GM12878 (cell line): ENCODE results near the gene ATP5PO. TPM values are rescaled to one million over a fixed set of nuclear protein-coding genes. Genes with fewer than 3 reads are reported as not detected.

Source experiments
- ATAC-seq: fragments of 200-7000 bp; cut with Tn5 transposase; 3 replicates; pipeline ENCODE4 v1.9.1; 2020; ENCODE audit warnings: mild to moderate bottlenecking, moderate library complexity
- BruUV-seq: library from RNA; stranded (reverse); fragments of 400-500 nt; replicated peaks from 2 replicates; lab custom pipeline; 2021; lab: Mats Ljungman, UMichigan
- CTCF ChIA-PET: fragments of 300-600 bp; sonication (Branson Sonifier 250); formaldehyde crosslinking; extraction: SDS; loops from one replicate; lab custom pipeline; 2021; ENCODE audit warnings: inconsistent platforms; lab: Yijun Ruan, JAX
- POLR2A ChIA-PET: fragments of 350-600 bp; formaldehyde crosslinking; extraction: SDS; loops from one replicate; lab custom pipeline; 2021; ENCODE audit warnings: inconsistent platforms; lab: Charles Lee
- RAD21 ChIA-PET: fragments of 300-600 bp; sonication (Branson Sonifier 250); formaldehyde crosslinking; loops from one replicate; lab custom pipeline; 2023; ENCODE audit warnings: antibody characterized with exemption; ENCODE audit not compliant: unreplicated experiment; lab: Charles Lee
- SMC1A ChIA-PET: fragments of 300-600 bp; sonication (Branson Sonifier 250); formaldehyde crosslinking; loops from one replicate; lab custom pipeline; 2023; ENCODE audit not compliant: unreplicated experiment, uncharacterized antibody; lab: Charles Lee
- DNase-seq: peaks from one replicate; pipeline ENCODE4 v3.0.0-alpha.2; 2011; ENCODE audit warnings: low read depth, low spot score
- FAIRE-seq: peaks from 3 replicates; lab custom pipeline; 2011; peaks lifted over from hg19 to GRCh38; lab: Jason Lieb, UNC
- H2AFZ ChIP-seq: 2 replicates; pipeline ENCODE4 v1.6.0; 2011; ENCODE audit warnings: low read depth, low read length, control low read depth; ENCODE audit not compliant: control insufficient read depth
- H3K27ac ChIP-seq: 2 replicates; pipeline ENCODE4 v1.5.1; 2011; ENCODE audit warnings: control low read depth; ENCODE audit not compliant: control insufficient read depth, insufficient read depth
- H3K27me3 ChIP-seq, 2 experiments: replicated peaks in 1 of 2; 2 replicates each; pipeline versions ENCODE4 v1.6.0 to v1.6.1; 2011; ENCODE audit warnings: low read length in 1 of 2; ENCODE audit not compliant: control insufficient read depth in 2 of 2, insufficient read depth in 2 of 2
- H3K36me3 ChIP-seq, 2 experiments: 2 replicates each; pipeline ENCODE4 v1.5.1; 2011; ENCODE audit warnings: low read length in 1 of 2; ENCODE audit not compliant: control insufficient read depth in 2 of 2, insufficient read depth in 2 of 2
- H3K4me1 ChIP-seq: 2 replicates; pipeline ENCODE4 v1.6.1; 2011; ENCODE audit warnings: mild to moderate bottlenecking, low read length, moderate library complexity, mixed read lengths; ENCODE audit not compliant: control insufficient read depth, insufficient read depth
- H3K4me2 ChIP-seq: 2 replicates; pipeline ENCODE4 v1.6.0; 2011; ENCODE audit warnings: control low read depth; ENCODE audit not compliant: control insufficient read depth, insufficient read depth
- H3K4me3 ChIP-seq: fragments of 200-600 bp; sonication (generic); 2 replicates; pipeline ENCODE4 v1.5.1; 2016
- H3K79me2 ChIP-seq: 2 replicates; pipeline ENCODE4 v1.6.0; 2011; ENCODE audit warnings: low read length; ENCODE audit not compliant: control insufficient read depth, insufficient read depth
- H3K9ac ChIP-seq: 2 replicates; pipeline ENCODE4 v1.8.0; 2011; ENCODE audit warnings: low read length, control low read depth, mixed read lengths; ENCODE audit not compliant: control insufficient read depth, insufficient read depth
- H3K9me3 ChIP-seq: replicated peaks from 3 replicates; pipeline ENCODE4 v1.5.1; 2011; ENCODE audit warnings: mild to moderate bottlenecking, low read length; ENCODE audit not compliant: control insufficient read depth, insufficient read depth
- H4K20me1 ChIP-seq: 2 replicates; pipeline ENCODE4 v1.6.0; 2011; ENCODE audit not compliant: control insufficient read depth, insufficient read depth
- ATF7 ChIP-seq: fragments of 450-650 bp; IDR thresholded peaks from 2 replicates; pipeline ENCODE4 v1.6.1; 2016; ENCODE audit warnings: low read depth, mild to moderate bottlenecking
- BACH1 ChIP-seq: fragments of 450-650 bp; IDR thresholded peaks from 2 replicates; pipeline ENCODE4 v1.6.1; 2017; ENCODE audit warnings: mild to moderate bottlenecking, borderline replicate concordance
- BHLHE40 ChIP-seq, 2 experiments: fragments of 450-650 bp in 1 of 2; IDR thresholded peaks; 2 replicates each; pipeline ENCODE4 v1.6.1; 2011 to 2017; ENCODE audit warnings: low read depth in 2 of 2, borderline replicate concordance in 1 of 2, improper control_type of control experiment in 1 of 2, low read length in 1 of 2, mild to moderate bottlenecking in 1 of 2
- CREB1 ChIP-seq: IDR thresholded peaks from 2 replicates; pipeline ENCODE4 v1.6.1; 2012; ENCODE audit warnings: low read depth, mild to moderate bottlenecking, inconsistent platforms
- EED ChIP-seq: sonication (generic); IDR thresholded peaks from 2 replicates; pipeline ENCODE4 v1.6.1; 2016; ENCODE audit warnings: antibody characterized with exemption, low read depth
- HDGF ChIP-seq: fragments of 450-650 bp; IDR thresholded peaks from 2 replicates; pipeline ENCODE4 v1.6.1; 2016; ENCODE audit warnings: antibody characterized with exemption
- IKZF2 ChIP-seq, 2 experiments: fragments of 450-650 bp; IDR thresholded peaks; 2 replicates each; pipeline ENCODE4 v1.6.1; 2017; ENCODE audit warnings: mild to moderate bottlenecking in 2 of 2, moderate library complexity in 2 of 2
- JUNB ChIP-seq: IDR thresholded peaks from 2 replicates; pipeline ENCODE4 v1.6.1; 2016; ENCODE audit warnings: antibody characterized with exemption, mild to moderate bottlenecking
- MEF2B ChIP-seq: fragments of 450-650 bp; IDR thresholded peaks from 2 replicates; pipeline ENCODE4 v1.6.1; 2018; ENCODE audit warnings: mild to moderate bottlenecking, moderate library complexity; ENCODE audit not compliant: partially characterized antibody, poor library complexity, severe bottlenecking
- NFIC ChIP-seq: IDR thresholded peaks from 2 replicates; pipeline ENCODE4 v1.6.1; 2012; ENCODE audit warnings: low read depth, mild to moderate bottlenecking, inconsistent platforms, low read length, moderate library complexity
- PRDM15 ChIP-seq: fragments of 450-650 bp; formaldehyde crosslinking; IDR thresholded peaks from 2 replicates; pipeline ENCODE4 v1.4.0; 2020; ENCODE audit warnings: mild to moderate bottlenecking, moderate library complexity
- RAD51 ChIP-seq: fragments of 450-650 bp; IDR thresholded peaks from 2 replicates; pipeline ENCODE4 v1.6.1; 2016; ENCODE audit warnings: moderate library complexity, mild to moderate bottlenecking, inconsistent platforms
- RUNX3 ChIP-seq: IDR thresholded peaks from 2 replicates; pipeline ENCODE4 v1.6.1; 2012; ENCODE audit warnings: low read length, inconsistent platforms
- ZNF207 ChIP-seq: fragments of 450-650 bp; IDR thresholded peaks from 2 replicates; pipeline ENCODE4 v1.6.1; 2014; ENCODE audit warnings: antibody characterized with exemption, mild to moderate bottlenecking, borderline replicate concordance
- WGBS: methylation state at CpG from one replicate; pipeline ENCODE4 v1.1.6; 2016; ENCODE audit warnings: low lambda C conversion rate; ENCODE audit not compliant: insufficient replicate concordance, insufficient coverage; ENCODE audit errors: missing lambda C conversion rate; 5-methylcytosine and 5-hydroxymethylcytosine counted together
- in situ Hi-C: fragments of 300-500 bp; cut with MboI; formaldehyde crosslinking; loops from 9 replicates; pipeline ENCODE4 v1.14.3; 2018; ENCODE audit warnings: mixed read lengths
- intact Hi-C: fragments of 100-400 bp; cut with micrococcal nuclease; formaldehyde crosslinking; loops from one replicate; pipeline ENCODE4 v1.14.2; 2022; ENCODE audit not compliant: unreplicated experiment
- polyA plus RNA-seq, 11 experiments: library from polyadenylated mRNA; depleted of rRNA in 4 of 11; unstranded in 6 of 11; stranded (reverse) in 5 of 11; fragments of >200 nt; fragmentation: Nextera tagmentation in 4 of 11; fragmentation: Illumina TruSeq in 1 of 11; extraction: Ambion mirVana in 4 of 11; extraction: Trizol in 1 of 11; gene quantifications; 1 replicate in 1 of 11; 2 replicates in 10 of 11; pipeline versions ENCODE4 v1.2.1 to v1.2.3, GENCODE V29; 2011 to 2016; ENCODE audit warnings: inconsistent platforms in 2 of 11, missing spikeins in 2 of 11, low read depth in 1 of 11
- total RNA-seq, 4 experiments: library from RNA; depleted of rRNA in 3 of 4; stranded (reverse); fragments of >200 nt in 3 of 4; fragmentation: Illumina TruSeq in 1 of 4; extraction: Trizol in 1 of 4; gene quantifications; 2 replicates each; pipeline versions ENCODE4 v1.2.1 to v1.2.3, GENCODE V29; 2013 to 2021

The ATP5PO gene
- total and polyA plus RNA-seq, 10 of the 15 experiments (the other 5 are each of a cell fraction or from before 2014, with no cell fraction given): 251 to 1,656 (median 470) TPM

GRCh38 chr21:33951276-33952178 lies 35.9 kb upstream of the ATP5PO start:
- ChIA-PET RAD21 (interaction anchor here (0.7 to 9.1 kb wide), 10 partner anchors 11 to 265 kb away, joined by 3 to 182 read pairs (median 6); no protein-coding TSS in a partner anchor), POLR2A (interaction anchor here (0.6 to 2.3 kb wide), 14 partner anchors 15 to 249 kb away, joined by 3 to 13 read pairs (median 4); no protein-coding TSS in a partner anchor), CTCF (interaction anchor here (0.6 to 1.5 kb wide), 4 partner anchors 20 to 68 kb away, joined by 3 to 13 read pairs (median 6); no protein-coding TSS in a partner anchor), SMC1A (interaction anchor here (0.8 to 14.9 kb wide), 14 partner anchors 8 to 396 kb away, joined by 3 to 290 read pairs (median 4); no protein-coding TSS in a partner anchor)
- Histone ChIP-seq H3K4me2 (peak overlapping the region; percentile 68), H3K9ac (peak overlapping the region; percentile 8; the same call in 1 of the 2 replicates), H2AFZ (peak overlapping the region; percentile 22), H3K36me3 (no peaks in the 10 kb centered on the region), H3K27ac (peak overlapping the region; percentile 57), H4K20me1 (no peaks in the 10 kb centered on the region), H3K79me2 (no peaks in the 10 kb centered on the region), H3K4me1 (peaks cover 51% of the 10 kb centered on the region), H3K4me3 (peak overlapping the region; percentile 41), H3K27me3 (no peaks in the 10 kb centered on the region), H3K9me3 (no peaks in the 10 kb centered on the region)
- WGBS: 45% methylated on average over 8 of the region's 8 CpGs
- FAIRE-seq: no peak
- DNase-seq: peak; percentile 45
- intact Hi-C loops: loop anchor here (2.0 kb wide), 1 partner anchor 123 kb away; no protein-coding TSS in a partner anchor
- TF ChIP-seq BHLHE40 (IDR thresholded peaks at IDR 0.05; ENCODE audit: borderline replicate concordance in 1 of 2, low read depth in 2 of 2, low read length in 1 of 2) (peak; percentile 22 to 46; a peak in 1 of 4 replicates), JUNB (peak; percentile 60), BACH1 (0 out of 2 replicates have a peak, but pooled peaks have one; percentile 22), HDGF (no peak), RUNX3 (peak; percentile 32; the same call in 1 of the 2 replicates), ZNF207 (no peak), ATF7 (peak; percentile 51), CREB1 (peak; percentile 55; the same call in 1 of the 2 replicates), IKZF2 (IDR thresholded peaks at IDR 0.05) (peak; percentile 15 to 54; a peak in 1 of 4 replicates), RAD51 (peak; percentile 60), EED (peak; percentile 80), NFIC (peak; percentile 50; the same call in 1 of the 2 replicates), PRDM15 (CRISPR knock-in tag) (no peak), MEF2B (peak; percentile 41)
- no TSS peak for BruUV-seq
- in situ Hi-C loops: no loop called here
- ATAC-seq: peak; percentile 3
